Lower leg skin (tissue), 3 donors: ENCODE measurements around the gene GRIN2B.

Experiments used
- POLR2A ChIP-seq, 2 donors: fragments of 450-650 bp; IDR thresholded peaks; one replicate each; pipeline ENCODE4 v1.6.1; 2016 to 2017; ENCODE audit warnings: antibody characterized with exemption in 2 of 2, mild to moderate bottlenecking in 1 of 2, moderate library complexity in 1 of 2
- TF ChIP-seq, protein P1 (sequence below), 3 donors: fragments of 450-650 bp; IDR thresholded peaks; one replicate each; pipeline ENCODE4 v1.5.1; 2016; ENCODE audit warnings: antibody characterized with exemption in 3 of 3, mild to moderate bottlenecking in 3 of 3, moderate library complexity in 2 of 3

DNA sequence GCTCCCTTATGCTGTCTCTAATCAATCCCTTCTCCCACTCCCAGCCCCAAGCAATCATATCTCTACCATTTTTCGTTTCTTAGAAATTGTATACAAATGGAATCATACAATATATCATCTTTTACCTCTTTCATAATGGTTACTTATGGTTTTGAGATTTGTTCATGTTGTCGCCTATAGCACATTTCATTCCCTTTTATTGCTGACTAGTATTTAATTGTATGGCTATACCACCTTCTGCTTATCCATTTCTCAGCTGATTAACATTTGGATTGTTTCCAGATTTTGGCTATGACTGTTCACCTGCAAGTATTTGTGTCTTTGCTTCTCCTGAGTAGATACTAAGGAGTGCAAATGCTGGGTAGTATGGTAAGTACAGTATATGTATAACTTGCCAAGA is 36.7 kb upstream of the GRIN2B start:
- TF ChIP-seq, protein P1, sequence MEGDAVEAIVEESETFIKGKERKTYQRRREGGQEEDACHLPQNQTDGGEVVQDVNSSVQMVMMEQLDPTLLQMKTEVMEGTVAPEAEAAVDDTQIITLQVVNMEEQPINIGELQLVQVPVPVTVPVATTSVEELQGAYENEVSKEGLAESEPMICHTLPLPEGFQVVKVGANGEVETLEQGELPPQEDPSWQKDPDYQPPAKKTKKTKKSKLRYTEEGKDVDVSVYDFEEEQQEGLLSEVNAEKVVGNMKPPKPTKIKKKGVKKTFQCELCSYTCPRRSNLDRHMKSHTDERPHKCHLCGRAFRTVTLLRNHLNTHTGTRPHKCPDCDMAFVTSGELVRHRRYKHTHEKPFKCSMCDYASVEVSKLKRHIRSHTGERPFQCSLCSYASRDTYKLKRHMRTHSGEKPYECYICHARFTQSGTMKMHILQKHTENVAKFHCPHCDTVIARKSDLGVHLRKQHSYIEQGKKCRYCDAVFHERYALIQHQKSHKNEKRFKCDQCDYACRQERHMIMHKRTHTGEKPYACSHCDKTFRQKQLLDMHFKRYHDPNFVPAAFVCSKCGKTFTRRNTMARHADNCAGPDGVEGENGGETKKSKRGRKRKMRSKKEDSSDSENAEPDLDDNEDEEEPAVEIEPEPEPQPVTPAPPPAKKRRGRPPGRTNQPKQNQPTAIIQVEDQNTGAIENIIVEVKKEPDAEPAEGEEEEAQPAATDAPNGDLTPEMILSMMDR (IDR thresholded peaks at IDR 0.05): no peak
- no peak for TF ChIP-seq POLR2A (IDR thresholded peaks at IDR 0.05)
